A673 (cell line): ENCODE measurements around the gene NOTCH3. TPM values are rescaled to one million over a fixed set of nuclear protein-coding genes. Genes with fewer than 3 reads are reported as not detected.

Experiments
- BruUV-seq: library from RNA; stranded (reverse); fragments of 400-500 nt; replicated peaks from 2 replicates; lab custom pipeline; 2021; lab: Mats Ljungman, UMichigan
- CTCF ChIA-PET: fragments of 300-600 bp; sonication (Branson Sonifier 250); formaldehyde crosslinking; loops from one replicate; lab custom pipeline; 2022; ENCODE audit warnings: antibody characterized with exemption; lab: Charles Lee
- POLR2A ChIA-PET: fragments of 300-600 bp; sonication (Branson Sonifier 250); formaldehyde crosslinking; loops from one replicate; lab custom pipeline; 2022; ENCODE audit warnings: antibody characterized with exemption; ENCODE audit not compliant: low non-redundant PET; lab: Charles Lee
- DNase-seq: peaks from one replicate; pipeline ENCODE4 v3.0.0-alpha.2; 2015; ENCODE audit warnings: low spot score
- H3K27ac ChIP-seq: fragments of 200-600 bp; sonication (generic); 2 replicates; pipeline ENCODE4 v1.5.1; 2016; ENCODE audit warnings: mixed run types, low read depth, mild to moderate bottlenecking, mixed read lengths, antibody characterized with exemption, low read length; ENCODE audit not compliant: poor library complexity, severe bottlenecking
- H3K27me3 ChIP-seq: fragments of 200-600 bp; sonication (generic); replicated peaks from 2 replicates; pipeline ENCODE4 v1.6.1; 2017; ENCODE audit warnings: mixed run types, low read depth, mild to moderate bottlenecking, mixed read lengths, antibody characterized with exemption, low read length; ENCODE audit not compliant: insufficient read depth, poor library complexity
- H3K36me3 ChIP-seq: fragments of 200-600 bp; sonication (generic); 2 replicates; pipeline ENCODE4 v1.6.1; 2016; ENCODE audit warnings: mixed run types, mild to moderate bottlenecking, mixed read lengths, antibody characterized with exemption, low read length; ENCODE audit not compliant: insufficient read depth, poor library complexity, severe bottlenecking
- H3K4me1 ChIP-seq: fragments of 200-600 bp; sonication (generic); 2 replicates; pipeline ENCODE4 v1.6.1; 2017; ENCODE audit warnings: mixed run types, mild to moderate bottlenecking, mixed read lengths, antibody characterized with exemption, low read length; ENCODE audit not compliant: insufficient read depth, poor library complexity, severe bottlenecking
- H3K4me3 ChIP-seq: fragments of 200-600 bp; sonication (generic); 2 replicates; pipeline ENCODE4 v1.5.1; 2016; ENCODE audit warnings: low read depth, mixed run types, mild to moderate bottlenecking, mixed read lengths, low read length; ENCODE audit not compliant: poor library complexity, severe bottlenecking
- H3K9me3 ChIP-seq: fragments of 200-600 bp; sonication (generic); 2 replicates; pipeline ENCODE4 v1.6.1; 2016; ENCODE audit warnings: mixed run types, low read depth, mild to moderate bottlenecking, mixed read lengths, antibody characterized with exemption, low read length; ENCODE audit not compliant: poor library complexity, severe bottlenecking
- EZH2 ChIP-seq: fragments of 200-600 bp; sonication (generic); IDR thresholded peaks from 2 replicates; pipeline ENCODE4 v1.6.1; 2017; ENCODE audit warnings: borderline replicate concordance, low read depth, mild to moderate bottlenecking, mixed read lengths, antibody characterized with exemption, low read length; ENCODE audit not compliant: poor library complexity, severe bottlenecking
- intact Hi-C: fragments of 100-400 bp; cut with micrococcal nuclease; formaldehyde crosslinking; loops from one replicate; pipeline ENCODE4 v1.10.0; 2022; ENCODE audit not compliant: unreplicated experiment
- total RNA-seq: library from RNA; stranded (reverse); gene quantifications from 2 replicates; pipeline ENCODE4 v1.2.3, GENCODE V29; 2021
- TF ChIP-seq, protein P1 (sequence below): fragments of 300-800, 200-600 bp; sonication (generic); conservative IDR thresholded peaks from 2 replicates; pipeline ENCODE4 v1.5.1; 2017; ENCODE audit warnings: low read depth, mild to moderate bottlenecking, antibody characterized with exemption, low read length, moderate library complexity, mixed read lengths

Gene NOTCH3
- total RNA-seq, 1 experiment from 2014 or later, result 19.7 TPM

DNA sequence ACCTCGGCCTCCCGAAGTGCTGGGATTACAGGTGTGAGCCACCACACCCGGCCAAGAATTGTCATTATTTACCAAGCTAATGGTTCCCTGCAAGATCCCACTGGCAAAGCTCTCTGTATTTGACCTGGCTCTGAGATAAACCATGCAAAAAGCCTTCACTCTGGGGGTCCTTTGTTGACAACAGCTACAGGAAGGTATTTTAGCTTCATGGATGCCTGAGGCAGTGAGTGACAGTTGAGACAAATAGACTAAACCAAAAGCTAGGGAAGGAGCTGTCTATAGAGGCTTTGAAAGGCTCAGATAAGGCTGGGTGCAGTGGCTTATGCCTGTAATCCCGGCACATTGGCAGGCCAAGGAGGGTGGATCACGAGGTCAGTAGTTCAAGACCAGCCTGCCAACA lies 45.5 kb downstream of the NOTCH3 start:
- CTCF ChIA-PET, result no interaction called here
- Histone ChIP-seq H3K4me1 (no peaks in the 10 kb centered on the region), H3K36me3 (no peaks in the 10 kb centered on the region), H3K9me3 (peaks cover 7% of the 10 kb centered on the region), H3K27ac (no peak overlapping the region), H3K4me3 (no peak overlapping the region), H3K27me3 (no peaks in the 10 kb centered on the region)
- no peak for DNase-seq
- intact Hi-C loops, result no loop called here
- POLR2A ChIA-PET, result no interaction called here
- TF ChIP-seq, protein P1, sequence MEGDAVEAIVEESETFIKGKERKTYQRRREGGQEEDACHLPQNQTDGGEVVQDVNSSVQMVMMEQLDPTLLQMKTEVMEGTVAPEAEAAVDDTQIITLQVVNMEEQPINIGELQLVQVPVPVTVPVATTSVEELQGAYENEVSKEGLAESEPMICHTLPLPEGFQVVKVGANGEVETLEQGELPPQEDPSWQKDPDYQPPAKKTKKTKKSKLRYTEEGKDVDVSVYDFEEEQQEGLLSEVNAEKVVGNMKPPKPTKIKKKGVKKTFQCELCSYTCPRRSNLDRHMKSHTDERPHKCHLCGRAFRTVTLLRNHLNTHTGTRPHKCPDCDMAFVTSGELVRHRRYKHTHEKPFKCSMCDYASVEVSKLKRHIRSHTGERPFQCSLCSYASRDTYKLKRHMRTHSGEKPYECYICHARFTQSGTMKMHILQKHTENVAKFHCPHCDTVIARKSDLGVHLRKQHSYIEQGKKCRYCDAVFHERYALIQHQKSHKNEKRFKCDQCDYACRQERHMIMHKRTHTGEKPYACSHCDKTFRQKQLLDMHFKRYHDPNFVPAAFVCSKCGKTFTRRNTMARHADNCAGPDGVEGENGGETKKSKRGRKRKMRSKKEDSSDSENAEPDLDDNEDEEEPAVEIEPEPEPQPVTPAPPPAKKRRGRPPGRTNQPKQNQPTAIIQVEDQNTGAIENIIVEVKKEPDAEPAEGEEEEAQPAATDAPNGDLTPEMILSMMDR, result no peak
- no peak for TF ChIP-seq EZH2
- BruUV-seq, result no TSS peak

DNA sequence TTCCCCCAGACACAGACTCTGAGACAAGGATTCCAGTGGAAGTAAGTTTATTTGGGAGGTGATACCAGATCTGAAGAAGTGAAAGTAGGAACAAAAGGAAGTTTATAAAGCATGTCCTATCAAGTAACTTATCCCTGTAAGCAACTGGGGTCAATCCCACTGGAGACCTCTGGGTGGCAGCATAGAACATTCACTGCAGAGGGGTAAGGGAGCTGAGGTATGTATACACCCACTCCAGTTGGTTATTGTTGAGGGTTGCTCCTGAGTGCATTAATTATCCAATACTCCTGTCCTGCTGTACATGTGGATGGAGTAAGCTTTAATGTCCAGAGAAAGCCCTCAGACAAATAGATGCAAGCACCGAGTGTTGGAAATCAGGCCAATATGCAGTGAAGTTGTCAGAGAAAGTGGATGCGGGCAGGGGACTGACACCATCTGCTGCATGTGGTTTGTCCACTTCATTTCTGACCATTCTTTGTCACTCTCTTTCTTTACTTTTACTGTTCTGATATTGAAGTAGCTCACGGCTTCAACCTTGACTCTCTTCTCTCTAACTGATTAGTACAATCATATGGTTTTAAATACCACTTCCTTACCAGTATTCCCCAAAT lies 46.7 kb downstream of the NOTCH3 start:
- DNase-seq, result peak; percentile 73
- no peak overlapping the region for H3K4me3 ChIP-seq
- ChIA-PET POLR2A (no interaction called here), CTCF (interaction anchor here (0.5 to 1.3 kb wide), 3 partner anchors 52 to 1820 kb away, joined by 3 to 5 read pairs (median 3); no protein-coding TSS in a partner anchor)
- TF ChIP-seq, protein P1, result peak; percentile 79
- no peak for TF ChIP-seq EZH2
- peaks cover 4% of the 10 kb centered on the region for H3K9me3 ChIP-seq
- H3K4me1 ChIP-seq, result no peaks in the 10 kb centered on the region
- H3K27me3 ChIP-seq, result no peaks in the 10 kb centered on the region
- intact Hi-C loops, result loop anchor here (5.0 kb wide), 1 partner anchor 62 kb away; no protein-coding TSS in a partner anchor
- no peaks in the 10 kb centered on the region for H3K36me3 ChIP-seq
- BruUV-seq, result no TSS peak
- H3K27ac ChIP-seq, result no peak overlapping the region

DNA sequence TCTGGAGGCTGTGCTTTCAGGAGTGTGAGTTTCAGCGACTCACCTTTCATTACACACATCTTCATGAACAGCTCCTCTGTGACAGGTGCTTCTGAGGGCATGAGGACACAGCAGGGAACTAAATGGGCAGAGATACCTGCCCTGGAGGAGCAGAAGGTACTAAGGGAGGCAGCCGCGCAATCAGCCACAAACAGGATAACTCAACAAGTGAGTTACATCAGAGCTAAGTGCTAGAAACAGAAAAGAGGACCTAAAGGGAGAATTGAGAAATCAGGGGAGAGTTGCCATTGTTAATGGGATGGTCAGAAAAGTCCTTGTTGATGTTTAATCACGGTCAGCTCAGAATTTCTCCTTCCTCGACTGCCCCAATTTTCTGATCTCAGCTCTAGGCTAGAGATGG lies 51.1 kb downstream of the NOTCH3 start:
- Histone ChIP-seq H3K36me3 (no peaks in the 10 kb centered on the region), H3K27me3 (peaks cover 3% of the 10 kb centered on the region), H3K27ac (no peak overlapping the region), H3K4me3 (no peak overlapping the region), H3K9me3 (no peaks in the 10 kb centered on the region), H3K4me1 (no peaks in the 10 kb centered on the region)
- no TSS peak for BruUV-seq
- intact Hi-C loops, result loop anchor here (2.0 to 5.0 kb wide), 2 partner anchors 57 to 279 kb away; no protein-coding TSS in a partner anchor
- ChIA-PET CTCF (interaction anchor here (1.1 kb wide), 1 partner anchor 58 kb away, joined by 3 read pairs; no protein-coding TSS in a partner anchor), POLR2A (no interaction called here)
- DNase-seq, result no peak
- TF ChIP-seq, protein P1, result no peak
- TF ChIP-seq EZH2, result no peak
